Thymus (tissue), 11 donors: ENCODE measurements around the gene DOCK1. TPM values are rescaled to one million over a fixed set of nuclear protein-coding genes. Genes with fewer than 3 reads are reported as not detected.

Experiments used
- DNase-seq, 9 donors: peaks; one replicate each; pipeline ENCODE4 v3.0.0-alpha.2; 2013; ENCODE audit warnings: low spot score in 9 of 9, low read depth in 6 of 9, missing footprints in 1 of 9
- H3K27ac ChIP-seq, 2 donors: one replicate each; pipeline ENCODE4 v1.5.1; 2013; ENCODE audit warnings: control low read depth in 1 of 2, low read depth in 1 of 2, low read length in 1 of 2, mild to moderate bottlenecking in 1 of 2, moderate library complexity in 1 of 2
- H3K27me3 ChIP-seq, 2 donors: one replicate each; pipeline ENCODE4 v1.5.1; 2013; ENCODE audit warnings: low read length in 1 of 2; ENCODE audit not compliant: control insufficient read depth in 2 of 2, insufficient read depth in 1 of 2
- H3K36me3 ChIP-seq, 2 donors: one replicate each; pipeline ENCODE4 v1.5.1; 2013; ENCODE audit warnings: low read length in 1 of 2, mild to moderate bottlenecking in 1 of 2, moderate library complexity in 1 of 2; ENCODE audit not compliant: control insufficient read depth in 2 of 2, insufficient read depth in 2 of 2
- H3K4me1 ChIP-seq, 2 donors: one replicate each; pipeline ENCODE4 v1.5.1; 2013; ENCODE audit warnings: low read length in 2 of 2; ENCODE audit not compliant: control insufficient read depth in 2 of 2, insufficient read depth in 2 of 2
- H3K4me3 ChIP-seq, 2 donors: one replicate each; pipeline ENCODE4 v1.5.1; 2013; ENCODE audit warnings: low read length in 2 of 2, control low read depth in 1 of 2, mild to moderate bottlenecking in 1 of 2
- H3K9me3 ChIP-seq, 2 donors: one replicate each; pipeline ENCODE4 v1.5.1; 2013; ENCODE audit warnings: low read length in 1 of 2, mild to moderate bottlenecking in 1 of 2; ENCODE audit not compliant: control insufficient read depth in 2 of 2, insufficient read depth in 1 of 2
- WGBS: extraction: QIAGEN DNeasy Blood & Tissue Kit; methylation state at CpG from one replicate; pipeline ENCODE4 v1.1.7; 2013; 5-methylcytosine and 5-hydroxymethylcytosine counted together
- polyA plus RNA-seq: library from polyadenylated mRNA; stranded (reverse); fragments of 200-250 nt; gene quantifications from one replicate; pipeline ENCODE4 v1.2.3, GENCODE V29; 2013
- total RNA-seq: library from RNA; stranded (reverse); fragments of 120-200 nt; gene quantifications from one replicate; pipeline ENCODE4 v1.2.4, GENCODE V29; 2013
- donor health status: healthy.

The DOCK1 gene
- total and polyA plus RNA-seq, 2 donors, result 10.2 to 11.7 TPM

GRCh38 chr10:127145173-127145572 lies 239.9 kb downstream of the DOCK1 start:
- WGBS, result 89% methylated on average over 6 of the region's 6 CpGs
- no peak overlapping the region for H3K4me3 ChIP-seq
- no peak for DNase-seq

GRCh38 chr10:127146661-127147060 lies 241.4 kb downstream of the DOCK1 start:
- no peak for DNase-seq
- Histone ChIP-seq H3K27ac (no peak overlapping the region), H3K4me3 (no peak overlapping the region), H3K27me3 (no peaks in the 10 kb centered on the region), H3K36me3 (no peaks in the 10 kb centered on the region), H3K4me1 (peaks cover 23 to 25% of the 10 kb centered on the region in 2 donors), H3K9me3 (no peaks in the 10 kb centered on the region)
- 96% methylated on average over 9 of the region's 9 CpGs for WGBS

More at GRCh38 chr10:127145173-127145572, 239.9 kb downstream of the DOCK1 start:
- Histone ChIP-seq H3K9me3 (no peaks in the 10 kb centered on the region), H3K36me3 (no peaks in the 10 kb centered on the region), H3K27me3 (no peaks in the 10 kb centered on the region), H3K27ac (no peak overlapping the region), H3K4me1 (peaks cover 34 to 37% of the 10 kb centered on the region in 2 donors)

- Histone ChIP-seq H3K4me1 (peaks cover 6 to 8% of the 10 kb centered on the region in 2 donors), H3K27ac (no peak overlapping the region), H3K9me3 (no peaks in the 10 kb centered on the region), H3K4me3 (no peak overlapping the region), H3K36me3 (no peaks in the 10 kb centered on the region), H3K27me3 (no peaks in the 10 kb centered on the region)
- DNase-seq, result no peak
- WGBS, result 87% methylated on average over 15 of the region's 15 CpGs
Measured at GRCh38 chr10:127148066-127148932, 243.1 kb downstream of the DOCK1 start.

GRCh38 chr10:127148933-127149220 lies 243.6 kb downstream of the DOCK1 start:
- no peaks in the 10 kb centered on the region for H3K9me3 ChIP-seq
- no peak for DNase-seq
- no peak overlapping the region for H3K4me3 ChIP-seq
- H3K36me3 ChIP-seq, result no peaks in the 10 kb centered on the region
- WGBS, result 93% methylated on average over 2 of the region's 2 CpGs
- H3K27me3 ChIP-seq, result no peaks in the 10 kb centered on the region
- H3K27ac ChIP-seq, result no peak overlapping the region
- H3K4me1 ChIP-seq, result peaks cover under 1 to 2% of the 10 kb centered on the region in 2 donors

GRCh38 chr10:127149501-127150081 lies 244.4 kb downstream of the DOCK1 start:
- no peak for DNase-seq
- H3K4me3 ChIP-seq, result no peak overlapping the region
- H3K27ac ChIP-seq, result no peak overlapping the region
- no peaks in the 10 kb centered on the region for H3K36me3 ChIP-seq
- no peaks in the 10 kb centered on the region for H3K27me3 ChIP-seq
- no peaks in the 10 kb centered on the region for H3K4me1 ChIP-seq
- 93% methylated on average over 7 of the region's 7 CpGs for WGBS
- H3K9me3 ChIP-seq, result no peaks in the 10 kb centered on the region

GRCh38 chr10:127150136-127150535 lies 244.9 kb downstream of the DOCK1 start:
- Histone ChIP-seq H3K27ac (no peak overlapping the region), H3K4me3 (no peak overlapping the region), H3K36me3 (no peaks in the 10 kb centered on the region), H3K27me3 (no peaks in the 10 kb centered on the region), H3K4me1 (no peaks in the 10 kb centered on the region), H3K9me3 (no peaks in the 10 kb centered on the region)
- no peak for DNase-seq
- 97% methylated on average over 5 of the region's 5 CpGs for WGBS

GRCh38 chr10:127151541-127151940 lies 246.3 kb downstream of the DOCK1 start:
- Histone ChIP-seq H3K36me3 (no peaks in the 10 kb centered on the region), H3K27ac (no peak overlapping the region), H3K27me3 (no peaks in the 10 kb centered on the region), H3K4me3 (no peak overlapping the region), H3K4me1 (no peaks in the 10 kb centered on the region), H3K9me3 (no peaks in the 10 kb centered on the region)
- WGBS, result 97% methylated on average over 10 of the region's 10 CpGs
- DNase-seq, result no peak

- no peak for DNase-seq
- Histone ChIP-seq H3K27ac (no peak overlapping the region), H3K36me3 (no peaks in the 10 kb centered on the region), H3K27me3 (no peaks in the 10 kb centered on the region), H3K4me3 (no peak overlapping the region), H3K4me1 (no peaks in the 10 kb centered on the region), H3K9me3 (no peaks in the 10 kb centered on the region)
- 96% methylated on average over 9 of the region's 9 CpGs for WGBS
Measured at GRCh38 chr10:127151981-127152699, 246.9 kb downstream of the DOCK1 start.

- Histone ChIP-seq H3K36me3 (no peaks in the 10 kb centered on the region), H3K27ac (no peak overlapping the region), H3K4me3 (no peak overlapping the region), H3K4me1 (no peaks in the 10 kb centered on the region), H3K9me3 (no peaks in the 10 kb centered on the region), H3K27me3 (no peaks in the 10 kb centered on the region)
- 97% methylated on average over 4 of the region's 4 CpGs for WGBS
- DNase-seq, result no peak
Measured at GRCh38 chr10:127153181-127153580, 248.0 kb downstream of the DOCK1 start.
